NCI-H82 (cell line): ENCODE data around the gene KRT79.

Experiments used
- DNase-seq: peaks from one replicate; lab custom pipeline; 2025; lab: John Stamatoyannopoulos, UW

The KRT79 gene

DNA sequence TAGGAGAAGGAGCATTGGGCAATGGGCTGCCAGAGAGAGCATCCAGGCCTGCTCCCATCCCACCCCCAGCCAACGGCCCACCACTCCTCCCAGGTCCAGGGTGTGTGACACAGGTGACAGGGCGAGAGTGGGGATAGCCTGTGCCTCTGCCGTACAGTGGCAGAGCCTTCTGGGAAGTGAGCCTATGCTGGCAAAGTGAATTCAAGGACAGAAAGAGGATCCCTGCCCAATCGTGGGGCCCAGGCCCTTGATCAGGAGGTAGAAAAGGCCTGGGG, 553 bp upstream of the KRT79 start:
- no peak for DNase-seq

DNA sequence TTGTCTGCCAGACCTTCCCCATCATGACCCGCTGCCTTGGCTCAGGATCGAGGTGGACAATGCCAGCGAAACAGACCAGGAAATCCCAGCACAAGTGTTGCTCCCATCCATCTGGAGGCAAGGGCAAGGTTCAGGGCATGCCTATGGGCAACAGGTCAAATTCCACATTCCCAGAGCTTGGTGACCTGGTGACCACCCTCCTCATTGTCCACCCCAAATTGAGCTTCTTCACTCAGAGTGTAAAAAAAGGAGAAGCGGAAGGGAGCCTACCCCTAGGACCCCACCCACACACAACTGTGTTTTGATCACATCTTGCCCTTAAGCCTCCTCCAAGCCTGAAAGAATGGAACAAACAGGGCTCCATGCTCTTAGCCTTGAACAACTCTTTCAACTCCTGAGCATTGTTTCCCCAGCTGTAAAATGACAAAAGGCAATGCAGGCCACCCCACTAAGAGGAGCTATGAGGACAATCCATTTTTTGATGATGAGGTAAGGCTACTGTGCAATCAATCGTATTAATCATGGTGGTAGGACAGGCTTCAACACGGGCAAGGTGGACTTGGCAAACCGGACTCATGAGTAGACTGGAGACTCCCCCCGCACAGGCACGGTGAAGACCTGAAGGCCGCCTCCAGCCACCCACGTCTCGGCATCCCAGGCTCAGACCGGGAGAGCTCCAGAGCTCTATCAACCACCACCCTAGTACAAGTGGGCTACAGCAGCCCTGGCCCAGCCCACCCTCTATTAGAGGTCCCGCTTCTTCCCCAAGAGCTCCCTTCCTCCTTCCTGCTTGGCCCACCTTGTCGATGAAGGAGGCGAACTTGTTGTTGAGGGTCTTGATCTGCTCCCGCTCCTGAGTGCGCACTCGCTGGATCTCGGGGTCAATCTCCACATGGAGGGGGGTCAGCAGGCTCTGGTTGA, 866 bp downstream of the KRT79 start:
- DNase-seq, result no peak

DNA sequence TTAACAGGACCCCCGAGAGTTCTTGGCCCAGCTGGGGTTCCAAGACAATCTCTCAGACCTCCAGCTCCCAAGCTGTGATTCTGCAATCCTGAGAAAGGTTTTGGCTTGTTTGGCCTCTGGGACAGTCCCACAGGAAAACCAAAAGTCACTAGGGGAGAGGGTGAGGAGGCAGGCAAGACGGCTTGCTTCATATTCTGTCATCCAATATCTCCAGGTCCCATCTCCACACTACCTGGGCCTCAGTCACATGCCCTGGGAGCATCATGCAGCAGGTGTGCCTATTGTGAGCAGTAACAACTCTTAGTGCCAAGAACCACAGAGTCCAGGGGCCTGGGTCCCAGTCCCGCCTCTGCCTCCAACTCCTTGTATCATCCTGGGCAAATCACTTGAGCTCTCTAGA, 1.7 kb downstream of the KRT79 start:
- no peak for DNase-seq

DNA sequence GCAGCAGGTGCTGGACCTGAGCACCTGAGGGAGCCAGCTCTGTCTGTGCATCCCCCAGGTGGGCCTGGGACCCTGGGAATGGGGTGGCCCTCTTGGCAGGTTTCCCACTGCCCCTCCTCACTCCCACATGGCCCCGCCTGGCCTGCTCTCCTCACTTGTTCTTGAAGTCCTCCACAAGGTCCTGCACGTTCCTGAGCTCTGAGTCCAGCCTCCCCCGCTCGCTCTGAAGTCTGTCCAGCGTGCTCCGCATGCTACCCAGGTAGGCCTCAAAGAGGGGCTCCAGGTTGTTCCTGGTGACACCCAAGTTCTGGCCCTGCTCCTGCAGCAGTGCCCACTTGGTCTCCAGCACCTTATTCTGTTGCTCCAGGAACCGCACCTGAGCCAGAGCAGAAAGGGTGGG, 2.9 kb downstream of the KRT79 start:
- no peak for DNase-seq

DNA sequence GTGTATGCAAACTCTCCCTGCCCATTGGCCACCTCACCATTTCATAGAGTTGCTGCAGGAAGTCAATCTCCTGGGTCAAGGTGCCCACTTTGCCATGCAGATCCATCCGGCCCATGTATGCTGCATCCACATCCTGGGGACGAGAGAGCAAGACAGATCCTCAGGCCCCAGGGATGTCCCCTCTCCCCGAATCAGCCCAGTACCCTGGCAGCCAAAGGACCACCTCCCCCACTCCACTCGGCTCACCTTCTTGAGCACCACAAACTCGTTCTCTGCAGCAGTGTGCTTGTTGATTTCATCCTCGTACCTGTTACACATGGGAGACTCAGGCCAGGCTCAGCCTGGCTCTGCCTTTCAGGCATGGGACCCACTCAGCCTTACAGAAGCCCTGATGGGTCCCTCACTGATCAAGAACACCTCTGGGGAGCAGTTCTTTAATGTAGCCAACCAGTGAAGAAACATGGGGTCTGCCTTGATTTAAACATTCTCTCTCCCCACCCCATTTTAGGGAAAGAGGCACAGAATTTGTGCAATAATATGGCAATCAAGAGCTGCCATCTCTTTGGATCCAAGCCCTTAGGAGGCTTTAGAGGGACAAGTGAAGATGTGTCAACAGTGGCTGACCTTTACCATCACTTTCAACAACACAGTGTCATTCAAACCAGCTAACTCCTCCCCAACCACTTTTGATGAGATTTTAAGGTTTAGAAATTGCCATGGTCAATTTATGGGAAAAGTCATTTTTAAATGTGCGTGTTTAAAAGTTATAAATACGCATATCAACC, 3.9 kb downstream of the KRT79 start:
- DNase-seq, result no peak

DNA sequence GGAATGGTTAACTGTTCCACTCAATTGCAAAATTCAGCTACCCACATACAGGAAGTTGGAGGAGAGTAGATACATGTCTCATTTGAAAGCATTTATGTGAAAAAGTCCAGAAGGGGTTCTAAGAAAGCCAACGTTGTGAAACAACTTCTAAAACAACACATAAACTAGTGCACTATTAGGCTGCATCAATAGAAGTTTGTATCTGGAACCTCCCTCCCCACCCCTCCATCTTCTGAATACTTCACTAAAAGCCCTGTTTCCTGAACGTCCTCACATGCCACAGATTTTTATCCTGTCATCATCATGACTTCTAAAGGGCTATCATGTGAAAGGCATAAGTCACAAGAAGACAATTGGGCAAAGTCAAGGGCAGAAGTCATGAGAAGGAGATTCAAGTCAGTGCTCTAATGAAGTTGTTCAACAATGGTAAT, 5.5 kb downstream of the KRT79 start:
- DNase-seq, result no peak

DNA sequence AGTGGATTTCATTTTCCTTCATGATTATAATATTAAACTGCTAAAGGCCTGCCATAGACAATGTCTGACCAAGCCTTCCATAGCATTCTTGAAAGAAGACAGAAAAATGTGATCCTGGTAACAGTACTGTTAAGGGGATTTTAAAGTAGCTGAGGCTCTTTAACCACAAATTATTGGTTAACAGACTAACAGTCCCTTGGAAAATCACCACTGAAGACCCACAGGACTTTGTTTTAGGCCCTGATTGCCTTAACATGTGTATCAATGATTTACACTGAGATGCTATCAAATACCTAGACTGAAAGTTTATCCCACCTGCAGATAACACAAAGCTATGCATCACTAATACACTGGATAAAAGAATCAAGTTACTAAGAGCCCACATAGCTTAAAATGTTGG, 6.0 kb downstream of the KRT79 start:
- DNase-seq, result no peak

DNA sequence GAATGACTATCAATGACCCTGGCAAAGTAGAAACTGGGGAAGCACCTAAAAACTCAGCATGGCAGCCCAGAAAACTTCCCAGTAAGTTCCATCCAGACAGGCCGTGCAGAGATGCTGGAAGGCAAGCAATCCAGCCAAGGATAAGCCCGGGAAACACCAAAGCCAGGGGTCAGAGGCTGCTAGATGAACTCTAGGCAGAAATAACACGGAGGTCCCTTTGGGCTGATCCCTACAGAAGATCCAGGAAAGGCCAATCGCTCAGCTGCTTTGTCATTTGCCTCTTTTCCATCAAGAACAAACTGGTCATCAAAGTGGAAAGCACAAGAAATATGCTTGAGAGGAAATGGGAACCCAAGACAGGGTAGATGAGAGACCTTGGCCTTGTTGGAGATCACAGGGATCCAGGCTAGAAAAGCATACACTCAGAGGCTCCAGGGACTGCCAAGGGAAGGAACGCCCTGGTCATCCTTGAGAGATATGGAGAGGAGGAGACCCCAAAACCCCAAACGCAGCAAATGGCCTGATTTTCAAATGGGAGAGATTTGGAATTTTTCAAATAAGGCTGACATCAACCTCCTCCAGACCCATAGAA, 6.5 kb downstream of the KRT79 start:
- no peak for DNase-seq

DNA sequence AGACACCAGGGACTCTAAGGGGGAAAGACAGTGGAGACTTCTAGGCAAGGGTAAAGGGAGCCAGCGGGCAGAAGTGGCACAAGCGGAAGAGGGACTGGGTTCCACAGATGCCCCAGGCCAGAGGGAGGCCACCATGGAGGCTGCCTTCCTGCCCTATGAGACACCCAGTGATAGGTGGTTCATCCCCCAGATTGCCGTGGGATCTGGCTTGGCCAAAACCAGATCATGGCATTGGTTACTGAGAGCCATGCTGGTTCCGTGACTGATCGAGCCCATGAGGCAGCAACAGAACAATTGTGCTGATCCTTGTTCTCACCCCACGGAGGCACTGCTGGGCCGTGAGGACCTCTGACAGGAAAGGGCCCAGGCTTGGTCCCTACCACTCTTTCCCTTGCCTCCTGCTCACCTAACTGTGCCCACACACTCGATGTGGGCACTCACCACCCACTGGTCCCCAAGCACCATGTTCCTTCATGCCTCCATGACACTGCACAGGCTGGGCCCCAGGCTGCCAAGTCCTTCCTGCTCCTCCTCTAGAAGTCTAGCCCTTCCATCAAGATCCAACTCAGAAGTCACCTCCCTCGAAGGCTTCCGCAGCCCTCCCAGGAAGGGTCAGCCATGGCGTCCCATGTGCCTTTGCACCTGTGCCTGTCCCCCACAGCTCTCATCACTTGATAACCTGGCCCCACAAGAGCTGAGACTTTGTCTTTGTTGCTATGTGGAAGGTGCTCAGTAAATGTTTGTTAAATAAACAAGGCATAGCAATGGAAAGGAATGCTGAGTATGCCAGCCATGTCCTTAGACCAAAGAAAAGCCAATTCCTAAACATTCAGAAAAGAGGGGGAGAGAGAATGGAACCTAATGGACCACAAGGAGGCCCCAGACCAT, 7.3 kb downstream of the KRT79 start:
- no peak for DNase-seq

DNA sequence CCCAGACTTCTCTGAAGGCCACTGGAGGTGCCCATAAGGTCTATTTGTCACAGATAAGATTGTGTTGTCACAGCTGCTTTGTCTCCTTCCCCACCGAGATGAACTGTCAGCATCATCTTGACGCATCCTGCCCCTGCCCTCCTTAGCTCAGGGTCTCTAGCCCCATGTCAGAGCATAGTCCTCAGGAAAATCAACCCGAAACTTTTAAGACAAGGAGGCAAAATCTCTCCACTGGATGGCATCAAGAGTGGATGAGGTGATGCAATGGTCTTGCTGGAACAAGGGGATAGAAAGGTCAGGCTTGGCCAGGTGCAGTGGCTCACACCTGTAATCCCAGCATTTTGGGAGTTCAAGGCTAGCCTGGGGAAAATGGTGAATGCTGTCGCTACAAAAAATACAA, 8.2 kb downstream of the KRT79 start:
- no peak for DNase-seq

DNA sequence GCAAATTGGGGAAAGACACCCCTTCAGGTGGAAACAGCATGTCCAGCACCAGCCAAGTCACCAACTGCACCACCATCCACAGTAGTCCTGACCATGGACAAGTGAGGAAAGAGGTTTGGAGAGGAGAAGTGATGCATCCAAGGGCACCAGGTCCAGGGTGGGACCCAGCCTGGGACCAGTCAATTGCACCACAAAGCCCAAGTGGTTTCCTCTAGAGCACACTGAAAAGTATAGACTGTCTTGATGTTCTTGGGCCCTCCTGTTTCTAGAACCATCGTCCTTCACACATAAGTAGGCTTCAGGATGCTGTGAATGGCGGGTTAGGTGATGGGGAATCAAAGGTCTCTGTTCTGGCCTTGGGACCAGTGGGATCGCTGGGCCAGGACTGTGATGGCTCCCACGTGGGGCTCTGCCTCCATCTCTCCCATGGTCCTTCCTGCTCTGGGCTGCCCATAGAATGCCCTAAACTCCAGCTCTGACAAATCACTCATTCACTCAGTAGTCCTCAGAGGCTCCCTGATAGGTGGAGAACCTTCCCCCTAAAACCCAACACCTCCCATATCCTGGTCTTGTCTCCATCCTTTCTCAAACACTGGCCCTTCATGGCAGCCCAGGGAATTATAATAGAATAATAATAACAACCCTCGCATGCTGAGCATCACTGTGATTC, 9.2 kb downstream of the KRT79 start:
- DNase-seq, result no peak

DNA sequence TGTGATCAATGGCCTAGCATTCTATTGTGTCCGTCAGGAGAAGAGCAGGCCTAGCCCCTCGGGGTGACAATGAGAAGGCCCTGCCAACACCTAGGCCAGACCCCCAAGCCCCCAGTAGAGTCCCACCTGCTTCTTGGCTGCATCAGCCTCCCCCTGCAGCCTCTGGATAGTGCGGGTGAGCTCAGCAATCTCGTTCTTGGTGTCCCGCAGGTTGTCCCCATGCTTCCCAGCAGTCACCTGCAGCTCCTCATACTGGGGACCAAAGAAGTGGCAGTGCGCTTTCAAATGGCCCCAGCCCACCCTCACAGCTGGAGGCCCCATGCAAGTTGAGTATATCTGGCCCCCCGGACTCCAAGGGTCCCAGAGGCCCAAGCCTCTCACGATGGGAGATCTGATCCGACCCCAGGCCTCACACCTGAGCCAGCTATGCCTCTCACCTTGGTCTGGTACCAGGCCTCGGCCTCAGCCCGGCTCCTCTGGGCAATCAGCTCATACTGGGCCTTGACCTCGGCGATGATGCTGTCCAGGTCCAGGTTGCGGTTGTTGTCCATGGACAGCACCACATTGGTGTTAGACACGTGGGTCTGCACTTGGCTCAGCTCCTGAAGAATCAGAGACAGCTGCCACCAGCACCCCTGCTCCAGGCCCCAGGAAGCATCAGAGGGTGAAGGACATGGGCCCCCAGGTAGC, 10.2 kb downstream of the KRT79 start:
- DNase-seq, result no peak

DNA sequence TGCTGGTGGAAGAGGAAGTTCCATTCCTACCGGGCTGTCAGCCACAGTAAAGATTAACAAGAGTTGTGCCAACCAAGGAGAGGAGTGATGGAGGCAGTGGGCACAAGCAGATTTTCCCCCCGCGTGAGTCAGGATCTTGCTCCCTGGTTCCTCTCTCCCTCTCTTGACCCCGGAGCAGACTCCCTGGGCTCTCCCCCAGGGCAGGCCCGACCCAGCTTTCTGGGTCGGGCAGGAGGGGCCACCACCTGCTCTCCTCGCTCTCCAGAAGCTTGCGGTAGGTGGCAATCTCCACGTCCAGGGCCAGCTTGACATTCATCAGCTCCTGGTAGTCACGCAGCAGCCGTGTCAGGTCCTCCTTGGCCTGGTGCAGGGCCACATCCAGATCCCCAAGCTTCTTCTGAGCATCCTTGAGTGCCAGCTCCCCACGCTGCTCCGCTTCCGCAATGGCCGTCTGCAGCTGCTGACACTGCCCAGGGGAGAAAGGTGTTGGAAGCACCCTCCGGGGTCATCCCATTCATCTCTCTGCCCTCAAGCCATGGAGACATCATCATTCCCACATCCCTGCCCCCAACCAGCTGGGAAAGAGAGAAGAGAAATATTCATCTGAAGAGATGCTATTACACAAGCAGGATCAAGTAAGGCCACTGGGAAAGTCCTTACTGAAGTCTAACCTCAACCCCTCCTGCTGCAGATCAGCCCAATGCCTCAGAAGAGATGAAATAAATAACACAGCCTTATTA, 11.2 kb downstream of the KRT79 start:
- no peak for DNase-seq

DNA sequence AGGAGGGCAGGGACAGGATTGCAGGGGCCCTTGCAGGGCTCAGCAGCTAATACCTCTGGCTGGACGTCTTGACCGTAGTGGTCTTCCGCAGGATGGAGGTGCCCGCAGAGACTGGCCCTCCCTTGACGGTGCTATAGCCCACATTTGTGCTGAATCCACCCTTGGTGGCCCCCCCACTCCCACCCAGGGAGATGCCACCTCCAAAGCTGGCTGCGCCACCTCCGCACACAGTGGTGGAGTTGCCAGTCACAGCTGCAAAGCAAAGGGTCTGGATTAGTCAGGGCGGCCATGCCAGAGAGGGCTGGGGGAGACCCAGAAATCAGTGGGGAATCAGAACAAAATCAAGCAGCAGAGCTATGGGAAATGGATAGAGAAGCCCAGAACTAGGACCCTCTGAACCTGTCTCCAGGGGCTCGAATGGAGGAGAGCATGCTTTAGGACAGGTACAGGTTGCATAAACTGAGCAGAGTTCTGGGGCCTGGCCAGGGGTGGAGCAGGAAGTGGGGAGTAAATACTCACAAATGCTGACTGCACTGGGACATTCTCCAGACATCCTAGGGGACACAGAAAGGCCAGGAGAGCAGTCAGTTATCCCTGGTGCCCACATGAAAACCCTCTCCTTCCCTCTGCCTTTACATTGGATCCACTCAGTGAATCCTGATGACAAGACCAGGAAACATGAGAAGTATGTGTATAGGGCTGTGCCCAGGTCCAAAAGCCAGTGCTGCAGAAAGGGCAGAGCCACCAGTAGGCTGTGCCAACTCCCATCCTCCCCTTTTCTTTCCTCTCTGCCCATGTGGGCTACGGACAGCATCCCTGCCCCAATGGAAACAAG, 12.1 kb downstream of the KRT79 start:
- no peak for DNase-seq

DNA sequence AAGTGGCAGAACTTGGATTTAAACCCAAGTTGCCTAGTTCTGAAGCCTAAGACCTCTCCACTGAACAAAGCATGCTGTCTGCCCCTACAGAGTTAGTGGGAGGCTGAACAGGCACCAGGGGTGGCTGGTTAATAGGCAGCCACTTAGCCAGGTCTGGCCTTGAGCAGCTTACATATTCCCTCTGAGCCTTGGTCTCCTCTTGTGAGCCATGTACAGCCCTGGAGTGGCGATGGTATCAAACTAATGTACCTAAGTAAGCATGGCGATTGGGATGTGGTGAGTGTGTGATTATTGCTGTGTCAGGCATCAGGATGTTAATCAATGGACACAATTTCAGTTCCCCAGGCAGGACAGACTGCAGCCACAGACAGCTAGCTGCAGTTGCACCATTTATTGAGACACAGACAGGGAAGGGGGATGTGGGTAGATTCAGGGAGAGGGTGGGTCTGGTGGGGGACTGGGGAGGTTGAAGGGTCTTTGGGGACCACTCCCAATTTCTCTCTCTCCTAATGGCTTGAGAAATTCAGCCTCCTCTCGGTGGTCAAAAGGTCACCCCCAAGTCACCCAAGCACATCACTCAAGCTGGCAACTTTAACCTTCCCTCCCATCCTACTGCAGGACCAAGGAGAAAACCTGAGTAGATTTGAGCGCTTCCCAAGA, 12.9 kb downstream of the KRT79 start:
- DNase-seq, result no peak

DNA sequence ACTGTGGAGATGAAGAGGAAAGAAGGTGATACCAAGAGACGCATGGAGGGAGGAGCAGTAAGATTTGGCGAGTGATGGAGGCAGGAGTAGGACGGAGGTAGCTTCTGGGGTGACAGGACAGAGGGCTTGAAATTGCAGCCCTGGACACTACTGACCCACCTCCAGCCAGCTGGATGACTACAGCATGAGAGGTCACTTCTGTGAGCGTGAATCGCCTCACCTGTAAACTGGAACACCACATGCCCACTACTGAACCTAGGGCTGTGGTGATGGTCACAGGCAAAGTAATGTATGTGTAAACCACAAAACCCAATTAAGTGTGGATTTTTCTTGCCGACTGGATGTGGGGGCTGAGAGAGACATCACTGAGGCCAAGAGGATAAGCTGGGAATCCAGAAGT, 13.6 kb downstream of the KRT79 start:
- no peak for DNase-seq

DNA sequence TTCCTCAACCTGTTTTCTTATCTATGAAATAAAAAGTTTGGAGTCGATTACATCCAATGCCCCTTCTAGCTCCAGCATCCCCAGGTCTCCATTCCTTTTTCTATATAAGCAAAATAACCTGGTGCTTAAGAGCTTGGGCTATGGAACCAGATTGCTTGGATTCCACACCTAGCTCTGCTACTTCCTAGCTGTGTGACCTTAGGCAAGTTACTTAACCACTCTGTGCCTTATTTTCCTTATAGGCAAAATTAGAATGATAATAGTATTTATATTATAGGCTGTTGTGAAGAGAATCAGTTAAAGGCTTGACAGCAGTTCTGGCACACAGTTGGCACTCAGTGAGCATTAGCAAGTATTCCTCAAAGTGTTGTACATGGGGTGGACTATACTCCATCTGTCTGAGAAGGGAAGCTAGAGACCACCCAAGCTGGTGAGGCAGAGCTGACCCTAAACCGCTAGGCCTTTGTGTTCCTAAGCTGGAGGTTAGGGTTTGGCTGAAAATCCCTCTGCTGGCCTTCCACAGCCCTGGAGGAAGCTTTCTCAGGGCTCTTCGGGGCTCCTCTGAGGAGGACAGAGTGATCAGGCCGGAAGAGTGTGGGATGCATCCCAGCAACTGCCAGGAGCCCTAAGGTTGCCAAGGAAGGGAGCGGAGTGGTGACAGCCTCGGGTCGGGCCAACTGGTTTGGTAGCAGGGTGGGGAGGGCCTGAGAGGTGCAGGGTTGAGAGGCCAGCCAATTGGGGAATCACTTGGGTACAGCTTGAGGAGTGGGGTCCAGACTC, 14.2 kb downstream of the KRT79 start:
- DNase-seq, result no peak

DNA sequence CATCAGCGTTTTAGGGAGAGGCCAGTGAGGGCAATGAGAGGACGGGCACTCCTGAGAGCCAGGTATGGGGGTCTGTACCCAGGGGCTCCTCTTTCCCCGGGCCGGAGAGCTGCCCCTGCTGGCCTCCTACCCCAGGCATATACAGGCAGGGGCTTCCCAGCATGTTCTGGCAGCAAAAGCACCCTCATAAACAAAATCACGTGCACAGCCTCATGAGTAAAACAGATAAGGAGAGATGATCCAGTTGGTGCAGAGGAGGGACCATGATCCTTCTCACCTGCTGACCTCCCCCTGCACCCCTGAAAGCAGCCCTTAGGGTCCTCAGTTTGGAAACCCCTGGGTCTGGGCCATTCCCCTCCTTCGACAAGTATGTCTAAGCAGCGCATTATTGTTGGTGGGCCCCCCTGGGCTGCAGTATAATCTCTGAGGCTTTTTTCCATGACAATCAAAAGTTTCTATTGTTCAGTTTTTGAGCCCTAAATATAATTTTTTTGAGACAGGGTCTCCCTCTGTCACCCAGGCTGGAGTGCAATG, 15.2 kb downstream of the KRT79 start:
- DNase-seq, result no peak
